Renal cortical epithelial cell (primary cell): ENCODE data around the gene SLCO3A1. TPM values are rescaled to one million over a fixed set of nuclear protein-coding genes. Genes with fewer than 3 reads are reported as not detected.

Experiments
- DNase-seq: peaks from one replicate; pipeline ENCODE4 v3.0.0-alpha.2; 2011; ENCODE audit warnings: low read depth
- total RNA-seq: library from RNA; depleted of rRNA; stranded (reverse); fragments of >200 nt; gene quantifications from 2 replicates; pipeline ENCODE4 v1.2.3, GENCODE V29; 2014

SLCO3A1 gene
- total RNA-seq: 1.9 and 7.2 TPM in 2 replicates

DNA sequence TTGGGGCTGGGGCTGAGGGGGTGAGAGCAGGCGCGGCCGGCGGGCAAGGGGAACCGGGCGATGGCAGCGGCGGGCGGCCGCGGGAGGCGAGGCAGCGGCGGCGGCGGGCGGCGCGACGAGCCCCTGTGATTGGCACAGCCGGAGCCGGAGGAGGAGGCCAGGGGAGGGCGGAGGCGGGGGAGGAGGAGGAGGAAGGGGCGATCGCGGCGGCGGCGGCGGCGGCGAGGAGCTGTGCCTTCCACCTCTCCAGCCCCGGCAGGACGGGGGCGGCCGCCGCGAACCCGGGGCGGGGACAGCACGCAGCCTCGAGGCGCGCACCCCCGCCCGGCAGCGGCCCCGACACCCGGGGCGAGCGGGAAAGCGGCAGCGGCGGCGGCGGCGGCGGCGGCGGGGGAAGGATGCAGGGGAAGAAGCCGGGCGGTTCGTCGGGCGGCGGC is at the start of gene SLCO3A1:
Gene SLCO3A1 (plus strand): TSS at position 198 of the 437 bp plus-strand sequence.
- no peak for DNase-seq

DNA sequence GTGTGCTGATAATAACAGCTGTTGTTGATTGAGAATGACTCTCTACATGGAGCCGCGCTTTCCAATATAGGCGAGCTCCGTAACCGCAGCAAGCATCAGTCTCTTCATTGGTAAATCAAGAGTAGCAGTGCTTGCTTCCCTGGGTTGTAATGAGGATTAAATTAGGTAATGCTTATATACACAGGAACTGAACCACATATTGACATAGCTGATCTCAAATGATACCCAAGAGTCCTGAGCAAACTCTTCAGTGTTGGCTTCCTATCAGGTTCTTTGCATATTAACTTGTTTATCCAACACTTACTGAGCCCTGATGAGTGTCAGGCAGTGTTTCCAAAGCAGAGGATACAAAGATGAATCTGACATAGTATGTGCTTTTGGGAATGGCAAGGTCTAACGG is 46.4 kb upstream of the SLCO3A1 start:
- DNase-seq: no peak

DNA sequence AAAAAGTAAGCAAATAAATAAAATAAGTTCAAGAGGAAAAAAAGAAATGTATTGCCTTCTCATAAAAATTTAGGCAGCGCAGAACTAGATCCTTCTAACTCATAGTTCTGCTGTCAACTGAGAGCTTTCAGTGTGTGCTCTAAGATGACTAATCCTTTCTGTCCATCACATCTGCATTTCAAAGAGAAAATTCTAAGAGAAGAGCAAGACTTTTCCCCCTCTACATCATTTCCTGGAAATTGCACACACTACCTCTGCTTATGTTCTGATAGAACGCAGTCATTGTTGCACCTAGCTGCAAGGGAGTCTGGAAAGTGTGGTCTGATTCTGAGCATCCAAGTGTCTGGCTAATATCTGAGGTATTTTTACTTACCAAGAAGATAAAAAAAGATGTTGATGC is 39.6 kb upstream of the SLCO3A1 start:
- no peak for DNase-seq

DNA sequence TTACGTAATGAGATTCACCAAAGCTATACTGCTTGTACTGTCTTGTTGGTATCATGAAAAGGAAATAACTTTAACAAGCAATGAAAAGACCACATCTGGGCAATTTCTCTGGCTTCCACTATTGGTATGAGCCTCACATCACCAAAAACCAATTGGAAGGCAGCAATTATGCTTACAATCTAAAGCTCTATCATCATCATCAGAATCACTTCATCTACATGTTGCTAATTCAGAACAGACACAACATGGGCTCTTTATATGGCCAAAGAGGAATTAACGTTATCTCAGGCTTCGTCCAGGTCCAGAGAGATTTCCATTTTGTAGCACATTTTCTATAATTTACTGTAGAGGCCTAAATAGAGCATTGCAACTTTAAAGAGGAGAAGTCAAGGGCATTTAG is 36.6 kb upstream of the SLCO3A1 start:
- DNase-seq: no peak

DNA sequence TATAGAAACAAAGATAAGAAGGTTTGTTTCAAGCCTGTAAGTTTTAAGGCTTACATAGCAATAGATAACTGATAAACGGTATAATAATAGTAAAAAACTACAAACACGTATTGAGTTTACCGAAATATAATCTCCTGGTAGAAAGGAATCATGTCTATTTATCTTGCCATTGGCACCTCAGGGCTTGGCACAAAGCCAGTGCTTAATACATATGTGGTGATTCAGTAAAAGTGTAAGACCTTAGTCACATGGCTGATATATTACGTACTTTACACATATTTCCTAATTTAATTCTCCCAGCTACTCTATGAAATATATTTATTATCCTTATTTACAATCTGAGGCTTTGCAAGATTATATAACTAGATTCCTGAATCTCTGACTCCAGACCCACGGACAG is 32.0 kb upstream of the SLCO3A1 start:
- DNase-seq: no peak

DNA sequence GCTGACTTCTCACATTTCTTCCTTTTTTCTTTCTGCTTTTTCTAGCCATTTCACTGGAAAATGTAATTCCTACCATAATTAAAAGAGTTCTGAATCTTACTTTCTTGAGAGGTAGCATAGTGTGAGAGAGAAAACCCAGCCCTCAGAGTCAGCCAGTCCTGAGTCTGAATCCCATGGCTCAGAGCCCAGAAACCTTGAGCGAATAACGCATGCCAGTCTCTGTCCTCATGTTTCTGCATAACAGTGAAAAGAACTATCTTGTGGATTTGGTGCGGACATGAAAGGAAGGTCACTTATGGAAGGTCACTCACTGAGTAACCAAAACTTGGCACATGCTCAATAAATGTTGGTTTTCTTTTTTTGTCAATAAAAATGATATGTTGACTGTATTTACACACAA is 29.3 kb upstream of the SLCO3A1 start:
- DNase-seq: no peak

DNA sequence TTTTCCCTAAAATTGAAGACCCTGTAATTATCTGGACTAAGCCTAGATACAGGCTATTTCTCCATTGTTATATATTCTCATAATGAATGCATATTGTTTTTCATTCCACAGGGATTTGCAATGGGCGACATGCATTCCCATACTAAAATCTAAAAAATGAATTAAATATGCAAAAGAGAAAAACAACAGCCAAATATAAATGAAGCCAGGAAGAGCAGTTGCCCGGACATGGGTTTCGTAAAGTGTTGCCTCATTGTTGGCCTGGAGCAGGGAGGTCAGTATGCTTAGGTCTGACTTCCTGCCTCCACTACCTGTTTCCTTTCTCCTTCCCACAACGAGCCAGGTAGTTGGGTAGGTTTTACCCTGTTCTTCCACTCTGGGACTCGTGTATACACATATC is 27.1 kb upstream of the SLCO3A1 start:
- DNase-seq: no peak

DNA sequence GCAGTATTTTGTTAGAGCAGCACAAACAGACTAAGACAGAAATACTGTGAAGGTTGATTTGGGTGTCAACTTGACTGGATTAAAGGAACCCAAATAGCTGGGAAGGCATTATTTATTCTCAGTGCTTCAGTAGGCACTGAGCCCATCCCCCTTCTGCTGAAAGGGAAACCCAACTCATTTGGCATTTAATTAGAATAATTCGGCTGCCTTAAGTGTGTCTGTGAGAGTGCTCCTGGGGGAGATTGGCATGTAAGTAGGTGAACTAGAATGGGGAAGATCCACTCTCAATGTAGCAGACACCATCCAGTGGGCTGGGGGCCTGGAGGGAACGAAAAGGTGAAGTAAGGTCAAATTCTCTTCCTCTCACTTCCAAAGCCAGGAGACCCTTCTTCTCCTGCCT is 20.5 kb upstream of the SLCO3A1 start:
- DNase-seq: no peak

DNA sequence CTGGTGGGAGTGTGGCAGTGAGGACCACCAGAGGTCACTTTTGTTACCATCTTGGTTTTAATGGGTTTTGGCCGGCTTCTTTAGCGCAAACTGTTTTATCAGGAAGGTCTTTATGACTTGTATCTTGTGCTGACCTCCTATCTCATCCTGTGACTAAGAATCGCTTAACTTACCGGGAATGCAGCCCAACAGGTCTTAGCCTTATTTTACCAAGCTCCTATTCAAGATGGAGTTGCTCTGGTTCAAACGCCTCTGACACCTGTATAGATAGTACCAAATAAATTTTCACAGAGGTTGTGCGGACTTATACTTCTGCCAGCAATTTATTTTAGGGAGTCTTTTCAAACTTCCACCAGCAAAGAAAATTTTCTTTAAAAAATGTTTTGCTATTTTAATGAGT is 13.6 kb upstream of the SLCO3A1 start:
- DNase-seq: no peak

DNA sequence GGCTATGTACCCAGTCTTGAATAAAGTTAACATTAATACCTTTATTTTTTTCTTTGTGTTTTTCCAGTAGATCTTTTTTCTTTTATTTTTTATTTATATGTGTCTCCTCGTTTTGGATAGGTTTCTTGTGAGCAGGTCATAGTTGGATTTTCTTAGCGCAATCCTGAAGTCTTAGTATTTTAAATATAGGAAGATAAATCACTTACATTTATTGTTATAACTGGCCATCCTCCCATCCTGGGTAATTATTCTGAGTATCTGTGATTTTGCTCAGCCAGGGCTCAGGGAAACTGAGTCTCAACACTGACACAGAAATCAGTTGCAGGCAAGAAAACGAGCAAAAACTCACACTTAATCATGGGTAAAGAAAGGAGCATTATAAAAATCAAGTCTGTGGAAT is 11.6 kb upstream of the SLCO3A1 start:
- DNase-seq: no peak

DNA sequence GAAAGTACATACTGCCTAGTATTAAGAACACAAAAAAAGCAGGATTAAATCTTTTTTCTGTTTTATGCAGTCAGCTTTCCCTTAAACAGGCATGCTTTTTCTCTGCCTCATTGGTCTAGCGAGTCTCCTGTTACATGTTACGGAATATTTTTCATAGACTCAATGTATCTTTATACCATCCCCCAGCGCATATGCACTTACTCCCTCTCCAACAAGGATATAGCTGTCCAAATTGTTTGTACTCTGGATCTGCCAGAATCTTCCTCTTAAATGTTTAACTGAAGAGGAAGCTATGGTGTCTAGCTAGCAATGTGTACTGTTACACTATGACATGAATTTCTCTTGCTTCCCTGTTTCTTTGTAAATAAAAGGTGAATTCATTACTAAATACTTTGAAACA is 9.2 kb upstream of the SLCO3A1 start:
- DNase-seq: no peak

DNA sequence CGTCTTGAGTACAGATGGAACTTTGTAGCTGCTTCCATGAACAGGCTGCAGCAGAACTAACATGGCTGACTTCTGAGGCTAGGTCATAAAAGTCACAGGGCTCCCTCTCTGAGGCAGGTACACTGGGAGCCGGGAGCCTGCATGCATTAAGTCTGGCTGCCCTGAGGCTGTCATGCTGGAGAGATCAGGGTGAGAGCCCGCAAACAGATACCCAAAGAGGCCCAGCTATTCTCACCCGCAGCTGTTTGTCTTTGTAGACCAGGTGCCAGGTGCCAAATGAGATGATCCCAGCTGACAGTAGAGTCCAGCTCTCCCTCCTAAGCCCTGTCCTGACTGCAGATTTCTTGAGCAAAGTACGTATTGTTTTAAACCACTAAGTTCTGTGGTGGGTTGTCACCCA is 8.6 kb upstream of the SLCO3A1 start:
- DNase-seq: no peak

DNA sequence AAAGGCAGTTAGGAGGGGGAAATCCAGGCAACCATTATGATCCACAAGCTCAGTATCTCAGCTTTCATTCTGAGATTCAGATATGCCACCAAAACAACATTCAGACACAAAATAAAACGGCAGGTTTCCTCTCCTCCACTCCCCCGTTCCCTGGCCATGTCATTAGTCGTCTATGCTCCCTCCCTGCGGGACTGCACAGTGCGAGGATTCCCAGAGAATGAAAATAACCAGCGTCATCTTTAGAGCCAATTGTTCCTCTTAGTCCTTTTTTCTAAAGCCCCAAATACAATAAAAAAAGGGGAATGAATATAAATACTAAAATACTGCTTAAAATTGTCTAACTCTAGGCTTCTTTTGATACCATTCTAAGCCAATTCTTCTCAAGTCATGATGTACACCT is 7.8 kb upstream of the SLCO3A1 start:
- DNase-seq: no peak

DNA sequence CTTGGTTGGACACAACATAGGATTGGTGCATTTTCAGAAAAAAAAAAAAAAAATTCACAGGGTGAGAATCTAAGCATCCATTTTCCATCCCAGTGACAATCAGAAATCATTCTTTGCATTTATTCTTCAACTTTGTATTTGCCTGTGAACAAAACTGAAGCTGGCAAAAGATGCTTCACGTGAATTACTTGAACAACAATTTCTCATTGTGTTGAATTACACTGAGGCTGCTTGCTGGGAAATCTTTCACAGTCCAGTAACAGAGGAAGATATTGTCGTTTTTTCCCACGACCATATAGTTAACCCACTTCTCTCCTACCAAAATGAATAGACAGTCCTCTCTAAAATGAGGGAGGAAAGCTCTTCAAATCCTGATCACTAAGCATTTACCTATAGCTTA is 4.3 kb upstream of the SLCO3A1 start:
- no peak for DNase-seq

DNA sequence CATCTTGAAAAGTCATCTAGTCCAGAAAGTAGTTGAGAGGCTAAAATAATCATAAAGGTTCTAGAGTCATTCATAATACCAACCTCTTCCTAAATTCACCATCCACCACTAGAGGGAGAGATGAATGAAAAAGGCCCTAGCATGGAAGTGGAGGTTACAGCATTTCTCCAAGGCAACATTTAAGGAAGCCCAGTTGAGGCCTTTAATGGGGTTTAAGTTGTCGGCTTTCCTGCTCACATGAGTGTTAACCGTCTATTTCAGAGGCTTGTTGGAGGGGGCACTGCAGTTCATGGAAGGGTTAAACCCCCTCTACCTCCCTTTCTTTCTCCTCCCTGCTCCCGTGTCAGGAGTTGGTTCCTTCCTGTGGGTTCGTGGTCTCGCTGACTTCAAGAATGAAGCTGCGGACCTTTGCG is 3.8 kb upstream of the SLCO3A1 start:
- DNase-seq: peak; percentile 61

DNA sequence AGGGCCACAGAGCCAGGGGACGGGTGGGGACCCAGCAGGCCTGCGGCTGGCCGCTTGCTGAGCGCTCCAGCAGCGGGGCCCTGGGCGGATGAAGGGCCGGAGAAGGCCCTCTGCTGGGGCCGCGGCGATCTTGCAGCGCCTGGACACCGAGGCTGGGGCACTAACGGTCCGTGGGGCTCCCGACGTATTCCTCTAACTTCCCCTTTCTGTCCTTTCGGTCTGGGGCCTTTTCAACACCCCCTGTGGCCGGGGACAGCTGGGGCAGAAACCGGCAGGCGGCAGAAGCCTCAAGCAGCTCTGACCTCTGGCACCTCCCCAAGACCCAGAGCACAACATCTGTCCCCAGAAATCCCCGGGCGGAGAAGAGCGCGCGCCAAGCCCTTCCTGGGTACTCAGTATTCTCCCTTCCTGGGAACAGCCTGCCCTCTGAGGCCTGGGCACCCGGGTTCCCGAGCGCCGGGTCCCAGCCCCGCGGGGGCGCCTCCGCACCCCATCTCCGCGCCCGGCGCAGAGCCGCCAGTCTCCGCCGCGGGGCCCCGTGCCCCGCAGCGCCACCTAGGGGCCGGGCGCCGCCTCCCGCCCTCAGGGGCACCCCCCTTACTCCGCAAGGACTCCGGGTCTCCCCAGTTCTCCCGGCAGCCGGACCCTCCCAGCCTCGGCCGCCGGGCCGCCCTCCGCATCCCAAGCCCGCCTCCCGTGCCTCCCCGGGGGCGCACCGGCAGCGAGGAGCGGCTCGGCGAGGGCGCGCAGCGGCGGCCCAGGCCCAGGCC is 582 bp upstream of the SLCO3A1 start:
- no peak for DNase-seq

DNA sequence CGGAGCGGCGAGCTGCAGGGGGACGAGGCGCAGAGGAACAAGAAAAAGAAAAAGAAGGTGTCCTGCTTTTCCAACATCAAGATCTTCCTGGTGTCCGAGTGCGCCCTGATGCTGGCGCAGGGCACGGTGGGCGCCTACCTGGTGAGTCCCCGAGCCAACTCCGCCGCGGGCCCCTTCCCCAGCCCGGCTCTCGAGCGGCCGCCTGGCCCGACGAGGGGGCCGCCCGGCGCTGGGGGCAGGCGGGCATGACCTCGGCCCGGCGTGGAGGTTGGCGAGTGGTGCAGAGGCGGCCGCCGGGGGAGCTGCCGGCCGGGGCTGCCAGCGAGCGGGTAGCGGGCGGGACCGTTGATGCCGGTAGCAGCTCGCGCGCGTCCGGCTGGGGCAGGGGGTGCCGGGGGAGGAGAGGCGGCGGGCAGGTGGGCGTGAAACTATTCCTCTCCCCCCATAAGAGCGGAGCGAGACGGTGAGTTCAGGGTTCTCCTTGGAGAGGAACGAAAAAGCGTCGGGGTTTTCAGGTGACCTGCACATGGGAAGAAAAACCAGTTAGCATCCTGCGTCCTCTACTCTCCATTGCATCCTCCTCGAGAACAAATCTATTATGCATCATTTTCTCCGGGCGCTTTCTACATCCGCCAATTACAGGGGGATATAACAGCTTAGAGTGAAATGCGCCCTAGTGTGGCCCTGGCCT is 585 bp downstream of the SLCO3A1 start:
- DNase-seq: no peak

DNA sequence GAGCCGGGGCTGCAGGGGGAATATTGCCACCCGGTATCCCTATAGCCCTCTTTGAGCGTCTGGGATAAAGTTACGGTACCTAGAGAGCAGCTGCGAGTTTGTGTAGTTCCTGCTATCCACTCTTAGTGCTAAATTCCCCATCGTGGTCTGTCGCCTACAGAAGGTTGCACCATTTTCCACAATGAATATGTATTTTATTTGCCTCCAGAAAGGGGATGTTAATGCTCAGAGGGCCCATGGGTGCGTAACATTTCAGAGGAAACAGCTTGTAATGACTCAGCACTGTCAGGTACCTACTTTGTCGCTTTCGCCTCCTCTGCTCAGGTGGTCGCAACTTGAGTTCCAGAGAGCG is 1.1 kb downstream of the SLCO3A1 start:
- no peak for DNase-seq

DNA sequence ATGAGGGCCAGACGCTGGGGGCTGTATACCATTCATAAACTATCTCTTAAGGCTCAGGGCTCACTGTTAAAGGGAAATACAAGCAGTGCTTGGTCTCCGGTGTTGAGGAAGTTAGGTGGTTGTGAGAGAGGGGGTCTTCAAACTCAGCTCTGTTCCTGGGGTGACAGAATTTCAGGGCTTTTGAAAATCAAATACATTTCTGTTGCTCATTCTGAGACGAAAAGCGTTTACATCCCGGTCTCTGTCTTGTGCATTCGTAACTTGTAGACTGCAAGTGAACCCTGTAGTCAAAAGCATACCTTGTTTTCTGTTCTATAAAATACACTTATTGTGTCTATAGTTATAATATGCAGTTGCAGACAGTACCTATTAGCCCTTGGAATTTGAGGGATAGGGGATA is 1.7 kb downstream of the SLCO3A1 start:
- DNase-seq: no peak

DNA sequence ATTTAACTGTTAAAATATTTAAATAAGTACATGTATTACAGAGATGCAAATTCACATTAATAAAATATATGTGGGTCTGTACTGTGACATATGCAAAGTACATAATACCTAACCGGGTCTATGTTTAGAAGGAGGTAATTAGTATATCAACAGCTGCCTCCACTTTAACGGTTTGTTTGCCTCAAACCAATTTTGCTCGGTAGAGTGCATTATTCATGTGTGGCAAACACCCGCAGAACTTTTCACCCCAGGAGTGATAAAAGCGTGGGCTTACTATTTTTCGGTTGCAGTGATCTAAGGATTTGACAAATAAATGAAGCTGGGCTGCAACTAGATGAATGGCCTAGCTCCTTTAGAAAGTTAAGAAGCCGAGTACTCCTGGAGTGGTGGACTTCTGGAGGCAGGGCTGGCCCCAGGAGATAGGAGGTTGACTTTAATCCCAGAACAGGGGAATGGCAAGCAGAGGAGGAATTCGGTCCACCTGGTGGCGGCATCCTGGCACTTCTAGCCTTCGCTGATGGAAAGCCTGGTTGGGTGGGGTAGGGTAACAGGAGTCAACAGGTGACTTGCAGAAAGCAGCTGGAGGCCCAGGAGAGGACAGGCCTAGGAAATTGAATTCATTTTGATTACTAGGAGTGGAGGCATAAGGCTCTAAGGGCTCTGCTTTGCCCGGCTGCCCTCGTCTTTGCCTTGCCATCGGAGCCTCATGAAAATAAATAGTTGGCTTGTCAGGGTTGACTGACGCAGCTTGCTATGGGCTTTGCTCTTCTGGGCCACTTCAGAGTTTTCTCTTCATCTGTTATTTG is 2.4 kb downstream of the SLCO3A1 start:
- peak; percentile 47 for DNase-seq

DNA sequence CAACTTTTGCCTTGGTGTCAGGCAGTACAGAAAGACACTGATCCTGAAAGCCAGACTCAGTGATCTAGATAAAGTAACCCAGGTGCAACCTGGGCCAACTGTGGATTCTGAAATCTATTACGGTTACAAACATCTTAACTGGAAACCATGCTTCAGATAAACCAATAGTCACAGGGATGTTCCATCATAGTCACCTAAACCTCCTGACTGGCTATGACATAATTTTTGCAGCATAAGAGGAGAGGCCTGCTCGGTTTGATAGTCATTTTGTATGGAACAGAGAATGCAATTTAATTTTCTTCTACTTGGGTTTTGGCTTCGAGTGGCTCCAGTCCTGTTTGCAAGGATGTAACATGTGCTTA is 3.7 kb downstream of the SLCO3A1 start:
- no peak for DNase-seq

DNA sequence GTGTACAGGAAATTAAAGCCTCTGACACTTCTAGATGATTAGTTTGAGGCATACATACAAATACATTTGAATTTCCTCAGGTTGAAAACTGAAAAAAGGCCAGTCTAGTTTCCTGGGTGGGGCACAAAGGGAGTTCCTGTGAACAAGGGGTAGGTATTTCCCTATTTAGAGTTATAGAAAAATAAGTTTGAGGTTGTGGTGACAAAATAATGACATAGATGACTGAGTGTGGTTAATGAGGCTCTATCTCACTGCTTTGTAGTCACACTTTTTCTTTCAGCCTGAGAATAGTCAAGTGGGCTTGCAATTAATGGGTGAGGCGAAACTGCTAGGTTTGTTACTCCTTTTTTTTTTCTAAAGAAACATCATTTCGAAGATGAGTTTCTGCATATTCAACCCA is 4.3 kb downstream of the SLCO3A1 start:
- DNase-seq: no peak

DNA sequence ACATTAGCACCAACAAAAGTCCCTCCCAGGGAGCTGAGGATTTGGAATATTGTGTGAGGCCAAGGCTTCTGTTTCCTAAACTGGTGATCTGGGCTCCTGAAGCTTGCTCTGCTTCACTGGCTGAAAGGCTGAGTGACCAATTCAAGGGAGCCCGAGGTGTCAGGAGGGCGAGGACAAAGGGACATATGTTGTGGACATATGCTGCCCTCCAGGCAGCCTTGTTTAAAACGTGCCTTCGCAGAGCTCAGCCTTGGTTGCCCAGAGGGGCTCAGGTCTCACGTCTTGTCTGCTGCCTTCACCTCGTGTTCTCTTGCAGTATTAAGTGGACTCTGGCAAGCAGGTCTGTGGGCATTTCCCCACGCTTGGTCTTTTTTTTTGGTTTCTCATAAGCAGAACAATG is 7.0 kb downstream of the SLCO3A1 start:
- DNase-seq: no peak
